HEK293 (cell line): ENCODE results near the gene FGA.
A peak's percentile ranks its signal among the peaks of the same experiment; 100 is the strongest.
"Not testable (repeated sequence)": the region's sequence is repeated elsewhere in the genome, so short reads cannot be mapped to it uniquely, and the experiment has no call there.

Experiments
- CTCF ChIA-PET: fragments of 350-600 bp; formaldehyde crosslinking; extraction: SDS; loops from one replicate; lab custom pipeline; 2021; ENCODE audit warnings: antibody characterized with exemption; lab: Yijun Ruan, JAX
- POLR2A ChIA-PET: fragments of 300-600 bp; formaldehyde crosslinking; extraction: SDS; loops from one replicate; lab custom pipeline; 2020; ENCODE audit warnings: antibody characterized with exemption, inconsistent platforms; lab: Yijun Ruan, JAX
- H3K27ac ChIP-seq: fragments of 200-500 bp; sonication (Bioruptor generic); 2 replicates; pipeline ENCODE4 v1.5.1; 2014; ENCODE audit warnings: low read depth, low read length, control low read depth, inconsistent platforms; ENCODE audit errors: extremely low read depth
- H3K36me3 ChIP-seq, 2 experiments: fragments of 200-500 bp in 1 of 2; sonication (Bioruptor generic) in 1 of 2; 1 replicate in 1 of 2; 2 replicates in 1 of 2; pipeline ENCODE4 v1.5.1; 2014 to 2017; ENCODE audit warnings: inconsistent platforms in 2 of 2, low read length in 2 of 2; ENCODE audit not compliant: control insufficient read depth in 2 of 2, insufficient read depth in 1 of 2
- H3K4me1 ChIP-seq: fragments of 200-500 bp; sonication (Bioruptor generic); 2 replicates; pipeline ENCODE4 v1.5.1; 2014; ENCODE audit warnings: mild to moderate bottlenecking, low read length, inconsistent platforms; ENCODE audit not compliant: control insufficient read depth, insufficient read depth
- H3K4me3 ChIP-seq: 2 replicates; pipeline ENCODE4 v1.5.1; 2011; ENCODE audit warnings: low read depth, mild to moderate bottlenecking, control low read depth, low read length, moderate library complexity
- H3K9me3 ChIP-seq: fragments of 200-500 bp; sonication (Bioruptor generic); 2 replicates; pipeline ENCODE4 v1.5.1; 2014; ENCODE audit warnings: low read depth, low read length, inconsistent platforms; ENCODE audit not compliant: control insufficient read depth, insufficient read depth
- BCL6B ChIP-seq: fragments of 450-650 bp; formaldehyde crosslinking; IDR thresholded peaks from 2 replicates; pipeline ENCODE4 v1.5.1; 2017; ENCODE audit warnings: missing biosample characterization, missing genetic modification characterization
- GLIS1 ChIP-seq: fragments of 450-650 bp; formaldehyde crosslinking; IDR thresholded peaks from 2 replicates; pipeline ENCODE4 v1.5.1; 2016; ENCODE audit warnings: missing biosample characterization, missing genetic modification characterization
- KLF10 ChIP-seq: fragments of 450-650 bp; IDR thresholded peaks from 2 replicates; pipeline ENCODE4 v1.5.1; 2018; ENCODE audit warnings: missing biosample characterization, mild to moderate bottlenecking, missing genetic modification characterization
- MEIS1 ChIP-seq: sonication (generic); formaldehyde crosslinking; IDR thresholded peaks from 2 replicates; pipeline ENCODE4 v1.8.1; 2022; ENCODE audit warnings: missing genetic modification reagents, mild to moderate bottlenecking, borderline replicate concordance
- REPIN1 ChIP-seq: fragments of 450-650 bp; formaldehyde crosslinking; IDR thresholded peaks from 2 replicates; pipeline ENCODE4 v1.5.1; 2017; ENCODE audit warnings: missing biosample characterization, missing genetic modification characterization, low read depth
- WT1 ChIP-seq: fragments of 450-650 bp; formaldehyde crosslinking; IDR thresholded peaks from 2 replicates; pipeline ENCODE4 v1.5.1; 2016; ENCODE audit warnings: missing biosample characterization, missing genetic modification characterization
- ZBTB8A ChIP-seq: fragments of 450-650 bp; formaldehyde crosslinking; IDR thresholded peaks from 2 replicates; pipeline ENCODE4 v1.5.1; 2016; ENCODE audit warnings: missing biosample characterization, missing genetic modification characterization
- ZFHX2 ChIP-seq: fragments of 450-650 bp; formaldehyde crosslinking; conservative IDR thresholded peaks from 2 replicates; pipeline ENCODE4 v1.5.1; 2016; ENCODE audit warnings: missing biosample characterization, missing genetic modification characterization
- ZNF121 ChIP-seq: fragments of 450-650 bp; formaldehyde crosslinking; IDR thresholded peaks from 2 replicates; pipeline ENCODE4 v1.5.1; 2016; ENCODE audit warnings: missing biosample characterization, missing genetic modification characterization
- ZNF133 ChIP-seq: fragments of 450-650 bp; formaldehyde crosslinking; IDR thresholded peaks from 2 replicates; pipeline ENCODE4 v1.5.1; 2016; ENCODE audit warnings: missing biosample characterization, missing genetic modification characterization
- ZNF138 ChIP-seq: fragments of 450-650 bp; formaldehyde crosslinking; IDR thresholded peaks from 2 replicates; pipeline ENCODE4 v1.5.1; 2016; ENCODE audit warnings: missing biosample characterization, missing genetic modification characterization, borderline replicate concordance
- ZNF140 ChIP-seq: fragments of 450-650 bp; formaldehyde crosslinking; IDR thresholded peaks from 2 replicates; pipeline ENCODE4 v1.5.1; 2016; ENCODE audit warnings: missing biosample characterization, missing genetic modification characterization
- ZNF184 ChIP-seq: fragments of 450-650 bp; IDR thresholded peaks from 2 replicates; pipeline ENCODE4 v1.5.1; 2018; ENCODE audit warnings: missing biosample characterization, mild to moderate bottlenecking, missing genetic modification characterization
- ZNF211 ChIP-seq: fragments of 450-650 bp; formaldehyde crosslinking; IDR thresholded peaks from 2 replicates; pipeline ENCODE4 v1.5.1; 2016; ENCODE audit warnings: low read depth, missing biosample characterization, missing genetic modification characterization
- ZNF473 ChIP-seq: fragments of 450-650 bp; formaldehyde crosslinking; IDR thresholded peaks from 2 replicates; pipeline ENCODE4 v1.5.1; 2017; ENCODE audit warnings: missing biosample characterization, missing genetic modification characterization
- ZNF670 ChIP-seq: fragments of 450-650 bp; formaldehyde crosslinking; IDR thresholded peaks from 2 replicates; pipeline ENCODE4 v1.5.1; 2016; ENCODE audit warnings: missing biosample characterization, missing genetic modification characterization, low read depth
- ZNF747 ChIP-seq: fragments of 450-650 bp; formaldehyde crosslinking; IDR thresholded peaks from 2 replicates; pipeline ENCODE4 v1.5.1; 2016; ENCODE audit warnings: missing biosample characterization, missing genetic modification characterization
- ZNF785 ChIP-seq: fragments of 450-650 bp; formaldehyde crosslinking; IDR thresholded peaks from 2 replicates; pipeline ENCODE4 v1.5.1; 2016; ENCODE audit warnings: missing biosample characterization, missing genetic modification characterization
- ZNF791 ChIP-seq: fragments of 450-650 bp; formaldehyde crosslinking; IDR thresholded peaks from 2 replicates; pipeline ENCODE4 v1.5.1; 2016; ENCODE audit warnings: missing biosample characterization, missing genetic modification characterization
- ZXDB ChIP-seq: fragments of 450-650 bp; formaldehyde crosslinking; IDR thresholded peaks from 2 replicates; pipeline ENCODE4 v1.5.1; 2016; ENCODE audit warnings: missing biosample characterization, missing genetic modification characterization

Gene FGA

GRCh38 chr4:154602404-154603020 is 12.0 kb upstream of the FGA start:
- CTCF ChIA-PET: interaction anchor here (1.3 kb wide), 1 partner anchor 16 kb away, joined by 8 read pairs; no protein-coding TSS in a partner anchor

GRCh38 chr4:154597798-154598774 is 7.5 kb upstream of the FGA start:
- Histone ChIP-seq H3K9me3 (no peaks in the 10 kb centered on the region), H3K27ac (no peak overlapping the region), H3K36me3 (no peaks in the 10 kb centered on the region), H3K4me3 (no peak overlapping the region), H3K4me1 (no peaks in the 10 kb centered on the region)
- TF ChIP-seq ZNF473 (tag by site-specific recombination) (no peak), MEIS1 (CRISPR knock-in tag) (no peak), ZNF184 (no peak), ZNF670 (tag by site-specific recombination) (no peak), ZXDB (tag by site-specific recombination) (no peak), ZFHX2 (tag by site-specific recombination) (no peak), GLIS1 (no peak), ZBTB8A (tag by site-specific recombination) (no peak), ZNF138 (no peak), ZNF211 (tag by site-specific recombination) (no peak), ZNF121 (tag by site-specific recombination) (no peak), ZNF747 (no peak), REPIN1 (tag by site-specific recombination) (no peak), ZNF791 (no peak), ZNF133 (tag by site-specific recombination) (no peak), KLF10 (tag by site-specific recombination) (no peak), BCL6B (tag by site-specific recombination) (no peak), ZNF785 (tag by site-specific recombination) (no peak)
- CTCF ChIA-PET: interaction anchor here (1.1 kb wide), 1 partner anchor 21 kb away, joined by 3 read pairs; no protein-coding TSS in a partner anchor
- POLR2A ChIA-PET: no interaction called here

More at GRCh38 chr4:154602404-154603020, 12.0 kb upstream of the FGA start:
- peak; percentile 50; the same call in 1 of the 2 replicates for TF ChIP-seq WT1
- no peak for TF ChIP-seq ZNF140
- POLR2A ChIA-PET: no interaction called here
- Histone ChIP-seq H3K4me3 (no peak overlapping the region), H3K36me3 (no peaks in the 10 kb centered on the region), H3K27ac (no peak overlapping the region), H3K9me3 (no peaks in the 10 kb centered on the region), H3K4me1 (no peaks in the 10 kb centered on the region)

GRCh38 chr4:154597281-154597680 is 6.7 kb upstream of the FGA start:
- H3K36me3 ChIP-seq, H3K9me3 ChIP-seq, H3K4me1 ChIP-seq, H3K27ac ChIP-seq, POLR2A ChIA-PET, H3K4me3 ChIP-seq: not testable (repeated sequence)
- CTCF ChIA-PET: interaction anchor here (1.1 kb wide), 1 partner anchor 21 kb away, joined by 3 read pairs; no protein-coding TSS in a partner anchor
